Measurements from ENCODE around the gene CD63. TPM values are rescaled to one million over a fixed set of nuclear protein-coding genes. Genes with fewer than 3 reads are reported as not detected.

The CD63 gene
- total and polyA plus RNA-seq, 2 of the 13 experiments (the other 11 are each of a cell fraction or from before 2014, with no cell fraction given): 234 to 277 TPM

DNA sequence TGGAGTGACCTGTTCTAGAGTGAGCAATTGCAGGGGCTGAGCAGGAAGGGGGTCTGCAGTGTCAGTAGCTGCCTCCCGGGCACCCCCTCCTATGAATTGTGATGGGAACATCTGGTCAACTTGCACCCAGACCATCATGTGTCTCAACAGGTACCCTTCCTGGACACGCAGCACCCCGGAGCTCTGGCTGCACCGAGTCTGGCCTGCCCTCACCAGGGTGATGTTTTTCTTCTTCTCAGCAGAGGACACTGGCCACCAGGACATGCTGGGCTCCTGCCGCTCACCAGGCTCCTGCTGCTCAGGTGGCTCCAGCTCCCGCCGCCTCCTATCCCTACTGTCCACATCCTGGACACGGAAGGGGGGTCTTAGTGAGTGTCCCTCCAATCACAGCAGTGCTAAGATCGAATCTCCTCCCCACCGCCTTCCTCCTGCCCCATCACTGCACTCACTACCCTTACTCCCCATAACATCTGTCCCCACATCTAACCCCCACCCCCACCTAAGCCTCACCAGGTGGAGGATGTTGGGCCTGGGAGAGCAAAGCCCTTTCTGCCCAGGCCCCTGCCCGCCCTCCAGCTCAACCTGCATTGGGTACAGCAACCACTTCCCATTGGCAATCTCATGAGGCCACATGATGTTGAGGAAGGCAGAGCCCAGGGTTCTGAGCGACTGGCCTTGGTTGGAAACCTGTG, 36.0 kb downstream of the CD63 start (continued):
- TF ChIP-seq, protein P1, sequence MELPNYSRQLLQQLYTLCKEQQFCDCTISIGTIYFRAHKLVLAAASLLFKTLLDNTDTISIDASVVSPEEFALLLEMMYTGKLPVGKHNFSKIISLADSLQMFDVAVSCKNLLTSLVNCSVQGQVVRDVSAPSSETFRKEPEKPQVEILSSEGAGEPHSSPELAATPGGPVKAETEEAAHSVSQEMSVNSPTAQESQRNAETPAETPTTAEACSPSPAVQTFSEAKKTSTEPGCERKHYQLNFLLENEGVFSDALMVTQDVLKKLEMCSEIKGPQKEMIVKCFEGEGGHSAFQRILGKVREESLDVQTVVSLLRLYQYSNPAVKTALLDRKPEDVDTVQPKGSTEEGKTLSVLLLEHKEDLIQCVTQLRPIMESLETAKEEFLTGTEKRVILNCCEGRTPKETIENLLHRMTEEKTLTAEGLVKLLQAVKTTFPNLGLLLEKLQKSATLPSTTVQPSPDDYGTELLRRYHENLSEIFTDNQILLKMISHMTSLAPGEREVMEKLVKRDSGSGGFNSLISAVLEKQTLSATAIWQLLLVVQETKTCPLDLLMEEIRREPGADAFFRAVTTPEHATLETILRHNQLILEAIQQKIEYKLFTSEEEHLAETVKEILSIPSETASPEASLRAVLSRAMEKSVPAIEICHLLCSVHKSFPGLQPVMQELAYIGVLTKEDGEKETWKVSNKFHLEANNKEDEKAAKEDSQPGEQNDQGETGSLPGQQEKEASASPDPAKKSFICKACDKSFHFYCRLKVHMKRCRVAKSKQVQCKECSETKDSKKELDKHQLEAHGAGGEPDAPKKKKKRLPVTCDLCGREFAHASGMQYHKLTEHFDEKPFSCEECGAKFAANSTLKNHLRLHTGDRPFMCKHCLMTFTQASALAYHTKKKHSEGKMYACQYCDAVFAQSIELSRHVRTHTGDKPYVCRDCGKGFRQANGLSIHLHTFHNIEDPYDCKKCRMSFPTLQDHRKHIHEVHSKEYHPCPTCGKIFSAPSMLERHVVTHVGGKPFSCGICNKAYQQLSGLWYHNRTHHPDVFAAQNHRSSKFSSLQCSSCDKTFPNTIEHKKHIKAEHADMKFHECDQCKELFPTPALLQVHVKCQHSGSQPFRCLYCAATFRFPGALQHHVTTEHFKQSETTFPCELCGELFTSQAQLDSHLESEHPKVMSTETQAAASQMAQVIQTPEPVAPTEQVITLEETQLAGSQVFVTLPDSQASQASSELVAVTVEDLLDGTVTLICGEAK (IDR thresholded peaks at IDR 0.05): no peak
- TF ChIP-seq, protein P1 (CRISPR knock-in tag; IDR thresholded peaks at IDR 0.05): no peak
- TF ChIP-seq, protein P2, sequence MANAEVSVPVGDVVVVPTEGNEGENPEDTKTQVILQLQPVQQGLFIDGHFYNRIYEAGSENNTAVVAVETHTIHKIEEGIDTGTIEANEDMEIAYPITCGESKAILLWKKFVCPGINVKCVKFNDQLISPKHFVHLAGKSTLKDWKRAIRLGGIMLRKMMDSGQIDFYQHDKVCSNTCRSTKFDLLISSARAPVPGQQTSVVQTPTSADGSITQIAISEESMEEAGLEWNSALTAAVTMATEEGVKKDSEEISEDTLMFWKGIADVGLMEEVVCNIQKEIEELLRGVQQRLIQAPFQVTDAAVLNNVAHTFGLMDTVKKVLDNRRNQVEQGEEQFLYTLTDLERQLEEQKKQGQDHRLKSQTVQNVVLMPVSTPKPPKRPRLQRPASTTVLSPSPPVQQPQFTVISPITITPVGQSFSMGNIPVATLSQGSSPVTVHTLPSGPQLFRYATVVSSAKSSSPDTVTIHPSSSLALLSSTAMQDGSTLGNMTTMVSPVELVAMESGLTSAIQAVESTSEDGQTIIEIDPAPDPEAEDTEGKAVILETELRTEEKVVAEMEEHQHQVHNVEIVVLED (CRISPR knock-in tag; IDR thresholded peaks at IDR 0.05; ENCODE audit: borderline replicate concordance): no peak
- TF ChIP-seq ZNF713 (CRISPR knock-in tag; IDR thresholded peaks at IDR 0.05): no peak

Data from HepG2 (cell line).